Lung (tissue), 12 donors: ENCODE data around the gene ACTG1. TPM values are rescaled to one million over a fixed set of nuclear protein-coding genes. Genes with fewer than 3 reads are reported as not detected.

ENCODE experiments used
- ATAC-seq: fragments of 200-7000 bp; cut with Tn5 transposase; one replicate; pipeline ENCODE4 v1.9.1; 2020; ENCODE audit warnings: moderate number of reproducible peaks; ENCODE audit not compliant: insufficient read depth, low FRiP score
- DNase-seq, 3 donors: peaks; one replicate each; pipeline ENCODE4 v3.0.0-alpha.2; 2013 to 2017
- H3K27ac ChIP-seq, 2 donors: one replicate each; pipeline ENCODE4 v1.5.1; 2013; ENCODE audit warnings: mild to moderate bottlenecking in 2 of 2, moderate library complexity in 2 of 2, control low read depth in 1 of 2, inconsistent platforms in 1 of 2, low read depth in 1 of 2, low read length in 1 of 2
- H3K27me3 ChIP-seq, 3 donors: one replicate each; pipeline ENCODE4 v1.5.1; 2013; ENCODE audit warnings: low read length in 2 of 3; ENCODE audit not compliant: control insufficient read depth in 3 of 3, insufficient read depth in 3 of 3
- H3K36me3 ChIP-seq, 4 donors: one replicate each; pipeline ENCODE4 v1.5.1; 2013; ENCODE audit warnings: low read length in 4 of 4, mild to moderate bottlenecking in 1 of 4, moderate library complexity in 1 of 4; ENCODE audit not compliant: control insufficient read depth in 4 of 4, insufficient read depth in 4 of 4
- H3K4me1 ChIP-seq, 5 donors: one replicate each; pipeline ENCODE4 v1.5.1; 2013; ENCODE audit warnings: low read length in 5 of 5, mild to moderate bottlenecking in 2 of 5, moderate library complexity in 1 of 5; ENCODE audit not compliant: control insufficient read depth in 5 of 5, insufficient read depth in 5 of 5
- H3K4me3 ChIP-seq: one replicate; pipeline ENCODE4 v1.5.1; 2013; ENCODE audit warnings: mild to moderate bottlenecking, control low read depth, moderate library complexity
- H3K9ac ChIP-seq, 2 donors: one replicate each; pipeline ENCODE4 v1.5.1; 2013; ENCODE audit warnings: low read length in 2 of 2, control low read depth in 1 of 2; ENCODE audit not compliant: insufficient read depth in 1 of 2
- H3K9me3 ChIP-seq, 4 donors: one replicate each; pipeline ENCODE4 v1.5.1; 2013; ENCODE audit warnings: low read length in 3 of 4, mild to moderate bottlenecking in 1 of 4, moderate library complexity in 1 of 4; ENCODE audit not compliant: control insufficient read depth in 4 of 4, insufficient read depth in 3 of 4
- WGBS, 2 donors: extraction: QIAGEN DNeasy Blood & Tissue Kit; methylation state at CpG; one replicate each; pipeline ENCODE4 v1.1.7; 2013; 5-methylcytosine and 5-hydroxymethylcytosine counted together
- polyA plus RNA-seq, 2 donors: library from polyadenylated mRNA; stranded (reverse); fragments of 200-250 nt; gene quantifications; one replicate each; pipeline ENCODE4 v1.2.1, GENCODE V29; 2013
- total RNA-seq, 2 donors: library from RNA; depleted of rRNA in 1 of 2; stranded (reverse); fragments of >200 nt in 1 of 2; gene quantifications; one replicate each; pipeline ENCODE4 v1.2.1, GENCODE V29; 2014 to 2021
- TF ChIP-seq, protein P1 (sequence below): IDR thresholded peaks from 2 replicates; pipeline ENCODE4 v1.5.1; 2012; ENCODE audit warnings: mild to moderate bottlenecking; ENCODE audit errors: control extremely low read depth, extremely low read depth
- donor health status: control.
- donor health status: control.
- donor health status: Bipolar disorder and iron deficiency.
- donor health status: healthy.
- donor health status: DM: yes; HTN: yes; CAD: no.

Gene ACTG1
- total and polyA plus RNA-seq, 4 donors, result 1,461 to 4,301 (median 3,063) TPM

DNA sequence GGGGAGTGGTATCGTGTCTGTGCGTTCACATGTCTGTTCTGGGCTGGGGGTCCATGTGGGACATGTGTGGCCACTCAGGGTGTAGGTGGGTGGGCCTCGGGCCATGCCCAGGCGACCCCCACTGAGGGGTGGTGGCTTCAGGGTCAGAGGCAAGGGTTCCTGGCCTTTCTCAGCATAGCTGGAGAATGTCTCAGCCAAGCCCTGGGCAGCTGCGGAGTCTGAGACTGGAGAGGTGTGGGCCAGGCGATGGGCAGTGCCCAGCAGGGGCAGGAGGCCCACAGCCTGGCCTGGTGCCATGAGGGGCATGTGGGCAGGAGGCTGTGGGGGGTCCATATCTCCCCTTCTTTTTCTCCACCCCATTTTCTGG lies 16.8 kb upstream of the ACTG1 start:
- Histone ChIP-seq H3K27ac (no peak overlapping the region), H3K36me3 (no peaks in the 10 kb centered on the region), H3K27me3 (peaks cover 0 to 18% (median 8%) of the 10 kb centered on the region in 3 donors), H3K9me3 (peaks cover 0 to 2% (median 0%) of the 10 kb centered on the region in 4 donors), H3K4me1 (peaks cover 0 to 5% (median 0%) of the 10 kb centered on the region in 5 donors), H3K4me3 (no peak overlapping the region), H3K9ac (no peak overlapping the region)
- TF ChIP-seq, protein P1, sequence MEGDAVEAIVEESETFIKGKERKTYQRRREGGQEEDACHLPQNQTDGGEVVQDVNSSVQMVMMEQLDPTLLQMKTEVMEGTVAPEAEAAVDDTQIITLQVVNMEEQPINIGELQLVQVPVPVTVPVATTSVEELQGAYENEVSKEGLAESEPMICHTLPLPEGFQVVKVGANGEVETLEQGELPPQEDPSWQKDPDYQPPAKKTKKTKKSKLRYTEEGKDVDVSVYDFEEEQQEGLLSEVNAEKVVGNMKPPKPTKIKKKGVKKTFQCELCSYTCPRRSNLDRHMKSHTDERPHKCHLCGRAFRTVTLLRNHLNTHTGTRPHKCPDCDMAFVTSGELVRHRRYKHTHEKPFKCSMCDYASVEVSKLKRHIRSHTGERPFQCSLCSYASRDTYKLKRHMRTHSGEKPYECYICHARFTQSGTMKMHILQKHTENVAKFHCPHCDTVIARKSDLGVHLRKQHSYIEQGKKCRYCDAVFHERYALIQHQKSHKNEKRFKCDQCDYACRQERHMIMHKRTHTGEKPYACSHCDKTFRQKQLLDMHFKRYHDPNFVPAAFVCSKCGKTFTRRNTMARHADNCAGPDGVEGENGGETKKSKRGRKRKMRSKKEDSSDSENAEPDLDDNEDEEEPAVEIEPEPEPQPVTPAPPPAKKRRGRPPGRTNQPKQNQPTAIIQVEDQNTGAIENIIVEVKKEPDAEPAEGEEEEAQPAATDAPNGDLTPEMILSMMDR, result no peak
- DNase-seq (no peak), ATAC-seq (no peak)
- WGBS, 2 donors, result 88 to 93% methylated on average over 6 of the region's 6 CpGs

DNA sequence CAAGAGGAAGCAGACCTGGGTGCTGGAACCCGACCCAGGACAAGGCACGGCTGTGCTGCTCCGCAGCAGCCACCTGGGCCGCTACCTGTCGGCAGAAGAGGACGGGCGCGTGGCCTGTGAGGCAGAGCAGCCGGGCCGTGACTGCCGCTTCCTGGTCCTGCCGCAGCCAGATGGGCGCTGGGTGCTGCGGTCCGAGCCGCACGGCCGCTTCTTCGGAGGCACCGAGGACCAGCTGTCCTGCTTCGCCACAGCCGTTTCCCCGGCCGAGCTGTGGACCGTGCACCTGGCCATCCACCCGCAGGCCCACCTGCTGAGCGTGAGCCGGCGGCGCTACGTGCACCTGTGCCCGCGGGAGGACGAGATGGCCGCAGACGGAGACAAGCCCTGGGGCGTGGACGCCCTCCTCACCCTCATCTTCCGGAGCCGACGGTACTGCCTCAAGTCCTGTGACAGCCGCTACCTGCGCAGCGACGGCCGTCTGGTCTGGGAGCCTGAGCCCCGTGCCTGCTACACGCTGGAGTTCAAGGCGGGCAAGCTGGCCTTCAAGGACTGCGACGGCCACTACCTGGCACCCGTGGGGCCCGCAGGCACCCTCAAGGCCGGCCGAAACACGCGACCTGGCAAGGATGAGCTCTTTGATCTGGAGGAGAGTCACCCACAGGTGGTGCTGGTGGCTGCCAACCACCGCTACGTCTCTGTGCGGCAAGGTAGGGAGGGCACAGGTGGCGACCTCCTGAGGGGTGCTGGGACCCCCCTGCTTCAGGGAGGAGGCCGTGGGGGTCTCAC lies 16.2 kb upstream of the ACTG1 start:
- peaks cover 0 to 2% (median 0%) of the 10 kb centered on the region in 4 donors for H3K9me3 ChIP-seq
- WGBS, 2 donors, result 88 to 90% methylated on average over 62 of the region's 62 CpGs
- ATAC-seq (no peak), DNase-seq (no peak)
- no peak overlapping the region for H3K4me3 ChIP-seq
- no peak overlapping the region for H3K9ac ChIP-seq
- H3K36me3 ChIP-seq, result no peaks in the 10 kb centered on the region
- H3K27me3 ChIP-seq, result peaks cover 0 to 18% (median 8%) of the 10 kb centered on the region in 3 donors
- TF ChIP-seq, protein P1, result no peak
- no peak overlapping the region for H3K27ac ChIP-seq
- peaks cover 0 to 6% (median 0%) of the 10 kb centered on the region in 5 donors for H3K4me1 ChIP-seq

DNA sequence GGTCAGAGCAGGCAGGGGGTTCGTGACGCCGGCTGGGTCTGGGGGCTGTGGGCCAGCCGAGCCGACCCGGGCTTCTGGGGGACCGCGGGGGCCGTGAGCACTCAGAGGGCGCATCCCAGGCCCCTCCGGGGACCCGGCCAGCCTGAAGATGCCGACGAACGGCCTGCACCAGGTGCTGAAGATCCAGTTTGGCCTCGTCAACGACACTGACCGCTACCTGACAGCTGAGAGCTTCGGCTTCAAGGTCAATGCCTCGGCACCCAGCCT lies 15.7 kb upstream of the ACTG1 start:
- no peak for ATAC-seq
- Histone ChIP-seq H3K27ac (no peak overlapping the region), H3K36me3 (no peaks in the 10 kb centered on the region), H3K9ac (no peak overlapping the region), H3K9me3 (peaks cover 0 to 2% (median 0%) of the 10 kb centered on the region in 4 donors), H3K4me3 (no peak overlapping the region), H3K4me1 (peaks cover 0 to 11% (median 0%) of the 10 kb centered on the region in 5 donors), H3K27me3 (peaks cover 0 to 18% (median 8%) of the 10 kb centered on the region in 3 donors)
- WGBS, 2 donors, result 54 to 71% methylated on average over 20 of the region's 20 CpGs
- TF ChIP-seq, protein P1, result no peak
- no peak for DNase-seq
